SK-N-SH (cell line): ENCODE data around the gene CARS2. TPM values are rescaled to one million over a fixed set of nuclear protein-coding genes. Genes with fewer than 3 reads are reported as not detected.

Experiments
- CTCF ChIA-PET: fragments of 300-600, 350-600 bp; formaldehyde crosslinking; extraction: SDS; loops from one replicate; lab custom pipeline; 2021; lab: Yijun Ruan, JAX
- POLR2A ChIA-PET: fragments of 350-600 bp; sonication (Branson Sonifier 250); formaldehyde crosslinking; extraction: SDS; loops from one replicate; lab custom pipeline; 2020; ENCODE audit warnings: antibody characterized with exemption, inconsistent platforms; lab: Yijun Ruan, JAX
- DNase-seq: peaks from one replicate; pipeline ENCODE4 v3.0.0; 2012
- H2AFZ ChIP-seq: fragments of 200-600 bp; sonication (generic); 2 replicates; pipeline ENCODE4 v1.8.1; 2016; ENCODE audit warnings: antibody characterized with exemption, mild to moderate bottlenecking, low read depth
- H3F3A ChIP-seq: fragments of 200-600 bp; sonication (generic); replicated peaks from 2 replicates; pipeline ENCODE3; 2016; ENCODE audit warnings: antibody characterized with exemption, mild to moderate bottlenecking; ENCODE audit not compliant: insufficient read depth
- H3K27ac ChIP-seq, 2 experiments: fragments of 200-500 bp in 1 of 2; fragments of 200-600 bp in 1 of 2; sonication (Bioruptor generic) in 1 of 2; sonication (generic), shearing (Covaris generic) in 1 of 2; 2 replicates each; pipeline versions ENCODE4 v1.5.1 to v1.6.1; 2014 to 2016; ENCODE audit warnings: low read depth in 2 of 2, inconsistent platforms in 1 of 2, low read length in 1 of 2, mild to moderate bottlenecking in 1 of 2, mixed read lengths in 1 of 2
- H3K27me3 ChIP-seq: fragments of 200-600 bp; sonication (generic), shearing (Covaris generic); 2 replicates; pipeline ENCODE4 v1.6.1; 2016; ENCODE audit warnings: mixed run types; ENCODE audit not compliant: insufficient read depth
- H3K36me3 ChIP-seq, 2 experiments: fragments of 200-500 bp in 1 of 2; fragments of 200-600 bp in 1 of 2; sonication (Bioruptor generic) in 1 of 2; sonication (generic) in 1 of 2; replicated peaks in 1 of 2; 2 replicates each; pipeline versions ENCODE3 to v1.5.1; 2014 to 2016; ENCODE audit warnings: low read length in 1 of 2, mild to moderate bottlenecking in 1 of 2; ENCODE audit not compliant: insufficient read depth in 2 of 2, control insufficient read depth in 1 of 2
- H3K4me1 ChIP-seq, 2 experiments: fragments of 200-500 bp in 1 of 2; fragments of 200-600 bp in 1 of 2; sonication (Bioruptor generic) in 1 of 2; sonication (generic), shearing (Covaris generic) in 1 of 2; 2 replicates each; pipeline versions ENCODE4 v1.5.1 to v1.6.1; 2014 to 2016; ENCODE audit warnings: low read depth in 1 of 2, low read length in 1 of 2, mixed run types in 1 of 2; ENCODE audit not compliant: insufficient read depth in 2 of 2, control insufficient read depth in 1 of 2
- H3K4me2 ChIP-seq: fragments of 200-600 bp; sonication (generic), shearing (Covaris generic); 2 replicates; pipeline ENCODE4 v1.6.1; 2017; ENCODE audit warnings: mixed run types
- H3K4me3 ChIP-seq, 2 experiments: fragments of 200-500 bp in 1 of 2; fragments of 200-600 bp in 1 of 2; sonication (Bioruptor generic) in 1 of 2; sonication (generic), shearing (Covaris generic) in 1 of 2; 2 replicates each; pipeline versions ENCODE4 v1.5.1 to v1.8.1; 2014 to 2016; ENCODE audit warnings: low read depth in 2 of 2, inconsistent platforms in 1 of 2, low read length in 1 of 2, mild to moderate bottlenecking in 1 of 2, mixed read lengths in 1 of 2, moderate library complexity in 1 of 2
- H3K79me2 ChIP-seq: fragments of 200-600 bp; sonication (generic); 2 replicates; pipeline ENCODE4 v1.8.1; 2017; ENCODE audit warnings: mild to moderate bottlenecking; ENCODE audit not compliant: insufficient read depth
- H3K9ac ChIP-seq: fragments of 200-600 bp; sonication (generic); 2 replicates; pipeline ENCODE4 v1.6.1; 2017; ENCODE audit warnings: mixed run types
- H3K9me2 ChIP-seq: fragments of 200-600 bp; sonication (generic); 2 replicates; pipeline ENCODE4 v1.6.1; 2017; ENCODE audit warnings: mixed run types
- H3K9me3 ChIP-seq: fragments of 200-600 bp; sonication (generic); 2 replicates; pipeline ENCODE4 v1.6.1; 2017; ENCODE audit warnings: mixed run types, mild to moderate bottlenecking, moderate library complexity
- H4K20me1 ChIP-seq: fragments of 200-600 bp; sonication (generic); 2 replicates; pipeline ENCODE4 v1.6.1; 2017; ENCODE audit warnings: mild to moderate bottlenecking, mixed run types; ENCODE audit not compliant: insufficient read depth
- CTCF ChIP-seq: fragments of 200-600 bp; sonication (generic); IDR thresholded peaks from 2 replicates; pipeline ENCODE4 v1.6.1; 2017; ENCODE audit warnings: antibody characterized with exemption, mild to moderate bottlenecking, moderate library complexity
- FOXJ3 ChIP-seq: sonication (generic); formaldehyde crosslinking; IDR thresholded peaks from 2 replicates; pipeline ENCODE4 v1.5.1; 2020; ENCODE audit warnings: mild to moderate bottlenecking, missing genetic modification reagents
- FOXM1 ChIP-seq: IDR thresholded peaks from 2 replicates; pipeline ENCODE4 v1.4.0; 2012; ENCODE audit warnings: low read depth, mild to moderate bottlenecking
- GABPA ChIP-seq: IDR thresholded peaks from 2 replicates; pipeline ENCODE4 v1.4.0; 2012; ENCODE audit warnings: low read depth, mild to moderate bottlenecking
- JUND ChIP-seq: IDR thresholded peaks from 2 replicates; pipeline ENCODE4 v1.4.0; 2012
- MAX ChIP-seq: IDR thresholded peaks from 2 replicates; pipeline ENCODE4 v1.4.0; 2012; ENCODE audit warnings: low read depth
- MXI1 ChIP-seq: IDR thresholded peaks from 2 replicates; pipeline ENCODE4 v1.6.1; 2012; ENCODE audit warnings: mild to moderate bottlenecking, low read depth, low read length, improper control_type of control experiment
- RAD21 ChIP-seq: IDR thresholded peaks from 2 replicates; pipeline ENCODE4 v1.6.1; 2012; ENCODE audit warnings: mild to moderate bottlenecking, low read length
- RFX5 ChIP-seq: IDR thresholded peaks from 2 replicates; pipeline ENCODE4 v1.6.1; 2012; ENCODE audit warnings: mild to moderate bottlenecking, improper control_type of control experiment, low read length
- SIN3A ChIP-seq: IDR thresholded peaks from 2 replicates; pipeline ENCODE4 v1.6.1; 2012; ENCODE audit warnings: low read depth, mild to moderate bottlenecking, low read length, moderate library complexity, borderline replicate concordance
- TAF1 ChIP-seq: IDR thresholded peaks from 2 replicates; pipeline ENCODE4 v1.6.1; 2012; ENCODE audit warnings: low read depth, mild to moderate bottlenecking, low read length, moderate library complexity, borderline replicate concordance
- TEAD4 ChIP-seq: IDR thresholded peaks from 2 replicates; pipeline ENCODE4 v1.4.0; 2012; ENCODE audit warnings: mild to moderate bottlenecking, borderline replicate concordance; ENCODE audit not compliant: insufficient read depth
- WGBS: methylation state at CpG from one replicate; pipeline ENCODE4 v1.1.6; 2017; ENCODE audit warnings: low lambda C conversion rate; 5-methylcytosine and 5-hydroxymethylcytosine counted together
- polyA plus RNA-seq, 3 experiments: library from polyadenylated mRNA; depleted of rRNA; stranded (reverse); fragments of >200 nt; gene quantifications; 2 replicates each; pipeline ENCODE4 v1.2.3, GENCODE V29; 2012

The CARS2 gene
- polyA plus RNA-seq, 1 of the 3 experiments (the other 2 are of a cell fraction), result 78.6 TPM

GRCh38 chr13:110657196-110657595 is 48.7 kb downstream of the CARS2 start:
- H3K36me3 ChIP-seq, result peaks cover 30 to 38% of the 10 kb centered on the region in 2 experiments
- ChIA-PET CTCF (interaction anchor here (1.2 kb wide), 1 partner anchor 9 kb away, joined by 3 read pairs; no protein-coding TSS in a partner anchor), POLR2A (no interaction called here)
- H3K27me3 ChIP-seq, result no peaks in the 10 kb centered on the region
- no peak overlapping the region for H3K4me2 ChIP-seq
- no peak overlapping the region for H3K27ac ChIP-seq
- peaks cover 4% of the 10 kb centered on the region; the same call in 1 of the 2 replicates for H3K9me3 ChIP-seq
- WGBS, result 97% methylated on average over 7 of the region's 7 CpGs
- H2AFZ ChIP-seq, result no peak overlapping the region
- no peaks in the 10 kb centered on the region; a peak in 1 of 4 replicates for H3K4me1 ChIP-seq
- no peak overlapping the region for H3K4me3 ChIP-seq
- no peaks in the 10 kb centered on the region for H3K79me2 ChIP-seq
- TF ChIP-seq TEAD4, result no peak
- TF ChIP-seq TAF1, result no peak
- TF ChIP-seq FOXM1, result no peak
- no peak for TF ChIP-seq SIN3A
- TF ChIP-seq MAX, result no peak
- no peak for TF ChIP-seq RFX5
- no peak for TF ChIP-seq FOXJ3 (CRISPR knock-in tag)
- no peaks in the 10 kb centered on the region for H4K20me1 ChIP-seq
- no peaks in the 10 kb centered on the region for H3F3A ChIP-seq
- H3K9me2 ChIP-seq, result no peaks in the 10 kb centered on the region
- no peak overlapping the region for H3K9ac ChIP-seq
- no peak for DNase-seq

GRCh38 chr13:110653851-110654250 is 52.1 kb downstream of the CARS2 start:
- Histone ChIP-seq H4K20me1 (no peaks in the 10 kb centered on the region), H3K9me2 (no peaks in the 10 kb centered on the region), H3K27me3 (no peaks in the 10 kb centered on the region), H3K4me1 (no peaks in the 10 kb centered on the region; a peak in 1 of 4 replicates), H3F3A (no peaks in the 10 kb centered on the region), H3K36me3 (peaks cover 11 to 19% of the 10 kb centered on the region in 2 experiments), H3K4me3 (no peak overlapping the region), H3K9me3 (no peaks in the 10 kb centered on the region), H3K27ac (no peak overlapping the region), H3K4me2 (no peak overlapping the region), H2AFZ (no peak overlapping the region), H3K9ac (no peak overlapping the region), H3K79me2 (no peaks in the 10 kb centered on the region)
- DNase-seq, result no peak
- CTCF ChIA-PET, result interaction anchor here (0.7 to 1.4 kb wide), 4 partner anchors 9 to 198 kb away, joined by 3 to 6 read pairs (median 3); no protein-coding TSS in a partner anchor
- TF ChIP-seq CTCF (no peak), RAD21 (no peak), JUND (no peak), MXI1 (no peak), FOXJ3 (CRISPR knock-in tag) (no peak), GABPA (no peak)
- over 99% methylated on average over 10 of the region's 14 CpGs for WGBS
- POLR2A ChIA-PET, result no interaction called here
